ENCODE data around the gene DEDD. TPM values are rescaled to one million over a fixed set of nuclear protein-coding genes. Genes with fewer than 3 reads are reported as not detected.

Gene DEDD
- polyA plus RNA-seq, 1 experiment = 34.9 TPM

DNA sequence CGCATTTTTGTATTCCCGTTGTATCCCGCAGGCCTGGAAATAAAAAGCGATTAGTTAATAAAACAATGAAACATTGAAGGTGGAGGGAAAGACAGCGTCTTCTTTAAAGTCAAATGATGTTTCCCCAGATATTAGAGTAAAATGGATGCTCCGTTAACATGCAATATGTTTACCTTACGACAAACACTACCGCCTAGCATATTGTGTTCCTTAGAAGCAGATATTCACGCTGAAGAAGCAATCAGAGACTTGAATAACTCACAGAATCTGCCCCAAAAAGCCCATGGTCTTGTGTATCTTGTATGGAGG, 45.4 kb upstream of the DEDD start:
- TF ChIP-seq, protein P1, sequence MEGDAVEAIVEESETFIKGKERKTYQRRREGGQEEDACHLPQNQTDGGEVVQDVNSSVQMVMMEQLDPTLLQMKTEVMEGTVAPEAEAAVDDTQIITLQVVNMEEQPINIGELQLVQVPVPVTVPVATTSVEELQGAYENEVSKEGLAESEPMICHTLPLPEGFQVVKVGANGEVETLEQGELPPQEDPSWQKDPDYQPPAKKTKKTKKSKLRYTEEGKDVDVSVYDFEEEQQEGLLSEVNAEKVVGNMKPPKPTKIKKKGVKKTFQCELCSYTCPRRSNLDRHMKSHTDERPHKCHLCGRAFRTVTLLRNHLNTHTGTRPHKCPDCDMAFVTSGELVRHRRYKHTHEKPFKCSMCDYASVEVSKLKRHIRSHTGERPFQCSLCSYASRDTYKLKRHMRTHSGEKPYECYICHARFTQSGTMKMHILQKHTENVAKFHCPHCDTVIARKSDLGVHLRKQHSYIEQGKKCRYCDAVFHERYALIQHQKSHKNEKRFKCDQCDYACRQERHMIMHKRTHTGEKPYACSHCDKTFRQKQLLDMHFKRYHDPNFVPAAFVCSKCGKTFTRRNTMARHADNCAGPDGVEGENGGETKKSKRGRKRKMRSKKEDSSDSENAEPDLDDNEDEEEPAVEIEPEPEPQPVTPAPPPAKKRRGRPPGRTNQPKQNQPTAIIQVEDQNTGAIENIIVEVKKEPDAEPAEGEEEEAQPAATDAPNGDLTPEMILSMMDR (IDR thresholded peaks at IDR 0.05; ENCODE audit: low read depth, low read length) = no peak
- ChIA-PET CTCF (no interaction called here), POLR2A (no interaction called here)
- Histone ChIP-seq H3K4me3 (ENCODE audit: low read depth, low read length) (peak overlapping the region; percentile 98), H3K9me3 (ENCODE audit: control insufficient read depth, insufficient read depth, low read length) (no peaks in the 10 kb centered on the region), H3K27me3 (ENCODE audit: control insufficient read depth, insufficient read depth, low read length) (no peaks in the 10 kb centered on the region), H3K27ac (ENCODE audit: low read depth, low read length) (peak overlapping the region; percentile 31)
- DNase-seq (ENCODE audit: low read depth, low spot score) = no peak

DNA sequence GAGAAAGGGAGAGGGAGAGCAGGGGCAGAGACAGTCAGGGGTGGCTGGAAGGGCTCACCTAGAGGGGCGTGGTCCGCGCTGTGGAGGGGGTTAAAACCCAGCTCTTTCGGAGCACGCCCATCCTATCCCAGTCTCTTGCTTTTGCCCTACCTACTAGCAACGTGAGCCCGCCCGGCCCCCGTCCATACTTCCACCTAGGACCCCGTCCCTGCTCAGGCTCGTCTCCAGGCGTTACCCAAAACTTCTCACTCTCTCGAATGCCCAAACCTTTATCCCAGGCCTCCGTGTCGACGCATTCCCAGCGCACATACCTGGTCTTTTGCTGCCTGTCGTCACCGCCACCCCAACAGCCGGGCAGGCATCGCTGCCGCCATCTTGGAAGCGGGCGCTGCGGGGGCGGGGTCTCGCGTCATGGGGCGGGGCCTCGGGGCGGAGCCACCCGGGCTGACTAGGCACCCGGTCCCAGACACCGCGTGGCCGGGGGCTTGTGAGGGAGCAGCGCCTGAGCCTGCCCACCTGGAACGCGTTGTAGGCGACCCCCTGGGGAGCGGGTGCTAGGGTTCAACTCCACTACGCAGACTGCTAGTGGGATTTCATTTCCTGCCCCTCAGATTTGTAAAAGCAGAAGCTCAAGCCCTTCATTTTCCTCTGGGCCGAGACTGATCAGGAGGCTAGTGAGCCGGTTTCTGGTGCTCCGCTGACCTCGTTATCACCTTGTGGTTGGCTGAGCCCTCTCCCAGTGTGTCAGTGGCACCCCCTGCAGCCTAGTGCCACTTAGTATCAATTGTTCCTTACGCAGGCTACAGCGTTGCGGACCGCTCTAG, 44.9 kb upstream of the DEDD start, which contains the start of gene B4GALT3:
B4GALT3 (minus strand) TSS at position 396 of the 824 bp plus-strand sequence. CDS start 1,447 bp downstream, outside the sequence.
- ChIA-PET CTCF (interaction anchor here (0.7 to 1.9 kb wide), 2 partner anchors 15 to 145 kb away, joined by 6 to 15 read pairs; no protein-coding TSS in a partner anchor), POLR2A (interaction anchor here (0.7 kb wide), 1 partner anchor 25 kb away, joined by 3 read pairs; the partner anchor contains the start of gene NDUFS2)
- DNase-seq (ENCODE audit: low read depth, low spot score) = no peak
- Histone ChIP-seq H3K27ac (ENCODE audit: low read depth, low read length) (peak within 1 kb of the TSS; percentile 47), H3K9me3 (ENCODE audit: control insufficient read depth, insufficient read depth, low read length) (no peaks in the 10 kb centered on the region), H3K27me3 (ENCODE audit: control insufficient read depth, insufficient read depth, low read length) (no peaks in the 10 kb centered on the region), H3K4me3 (ENCODE audit: low read depth, low read length) (peak within 1 kb of the TSS; percentile 98)
- TF ChIP-seq, protein P1 (IDR thresholded peaks at IDR 0.05; ENCODE audit: low read depth, low read length) = no peak

DNA sequence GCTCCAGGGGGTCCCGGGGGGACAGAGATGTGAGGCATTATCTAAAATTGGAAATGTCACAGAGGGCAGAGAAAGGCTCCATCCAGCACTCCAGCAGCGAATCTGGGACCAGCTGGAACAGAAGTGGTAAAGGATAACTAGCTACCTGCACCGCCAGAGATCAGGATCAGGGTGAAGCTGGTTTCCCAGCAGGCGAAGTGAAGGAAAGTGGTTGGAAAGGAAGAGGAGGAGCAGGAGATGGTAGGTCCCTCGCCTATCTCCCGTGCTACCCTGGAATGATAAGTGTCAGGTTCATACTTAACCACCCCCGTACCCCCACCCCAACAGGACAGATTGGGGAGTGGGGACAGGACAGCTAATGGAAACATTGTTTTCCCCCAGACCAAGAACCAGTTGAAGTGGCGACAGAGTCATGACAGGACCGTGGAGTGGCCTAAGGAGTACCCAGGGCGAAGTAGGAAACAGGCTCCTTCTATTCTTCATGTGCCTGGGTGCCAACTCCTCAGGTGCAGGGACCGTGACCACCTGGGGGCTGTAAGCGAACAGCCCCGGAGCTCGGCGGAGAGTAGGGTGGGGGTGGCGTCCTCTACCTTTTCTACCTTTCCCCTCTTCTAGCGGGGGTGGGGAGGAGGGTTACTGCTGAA, 44.1 kb upstream of the DEDD start:
- peak overlapping the region; percentile 98 for H3K4me3 ChIP-seq (ENCODE audit: low read depth, low read length)
- no peaks in the 10 kb centered on the region for H3K9me3 ChIP-seq (ENCODE audit: control insufficient read depth, insufficient read depth, low read length)
- peak overlapping the region; percentile 47 for H3K27ac ChIP-seq (ENCODE audit: low read depth, low read length)
- no peaks in the 10 kb centered on the region for H3K27me3 ChIP-seq (ENCODE audit: control insufficient read depth, insufficient read depth, low read length)
- TF ChIP-seq, protein P1 (IDR thresholded peaks at IDR 0.05; ENCODE audit: low read depth, low read length) = no peak
- ChIA-PET POLR2A (interaction anchor here (0.7 to 1.0 kb wide), 2 partner anchors 11 to 26 kb away, joined by 3 read pairs; partner anchors contain the start of genes NDUFS2 and PPOX), CTCF (interaction anchor here (0.6 to 1.9 kb wide), 4 partner anchors 11 to 145 kb away, joined by 6 to 15 read pairs (median 7); partner anchors contain the start of gene PPOX)
- DNase-seq (ENCODE audit: low read depth, low spot score) = no peak

DNA sequence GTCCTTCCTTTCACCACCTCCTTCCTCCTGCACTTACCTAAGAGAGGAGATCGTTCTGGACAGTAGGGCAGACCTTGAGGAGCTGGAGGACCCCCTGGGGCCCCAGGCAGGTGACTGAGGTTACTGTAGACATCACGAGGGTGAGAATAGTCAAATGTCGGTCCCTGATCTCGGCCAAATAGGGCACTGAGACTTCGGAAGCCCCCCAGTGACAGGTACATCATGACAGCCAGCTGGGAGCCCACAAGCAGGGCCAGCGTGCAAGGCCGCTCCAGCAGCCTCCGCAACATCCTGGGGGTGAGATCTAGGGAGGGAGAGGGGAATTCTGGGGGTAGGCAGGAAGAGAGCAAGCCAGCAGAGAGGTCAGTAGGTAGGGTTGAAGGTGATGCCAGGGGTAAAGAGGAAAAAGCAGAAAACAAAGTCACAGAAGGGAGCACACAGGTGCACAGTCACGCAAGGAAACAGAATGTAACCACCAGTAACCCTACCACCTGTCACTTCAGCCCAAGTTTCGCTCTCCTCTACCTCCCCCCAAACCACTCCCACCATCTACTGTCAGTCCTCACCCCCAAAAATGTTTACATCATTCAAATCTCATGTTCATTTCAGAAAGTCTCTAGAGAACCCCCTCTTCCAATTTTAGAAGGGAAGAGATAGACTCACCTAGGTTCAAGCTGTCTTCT, 43.4 kb upstream of the DEDD start:
- H3K4me3 ChIP-seq (ENCODE audit: low read depth, low read length) = no peak overlapping the region; the same call in 1 of the 2 replicates
- H3K9me3 ChIP-seq (ENCODE audit: control insufficient read depth, insufficient read depth, low read length) = no peaks in the 10 kb centered on the region
- TF ChIP-seq, protein P1 (IDR thresholded peaks at IDR 0.05; ENCODE audit: low read depth, low read length) = no peak
- no peak for DNase-seq (ENCODE audit: low read depth, low spot score)
- H3K27me3 ChIP-seq (ENCODE audit: control insufficient read depth, insufficient read depth, low read length) = no peaks in the 10 kb centered on the region
- CTCF ChIA-PET = interaction anchor here (1.4 to 1.9 kb wide), 2 partner anchors 10 to 16 kb away, joined by 6 to 15 read pairs; partner anchors contain the start of gene PPOX
- POLR2A ChIA-PET = interaction anchor here (1.0 kb wide), 1 partner anchor 10 kb away, joined by 3 read pairs; the partner anchor contains the start of gene PPOX
- no peak overlapping the region for H3K27ac ChIP-seq (ENCODE audit: low read depth, low read length)

All from AG04450 (cell line).